Natural killer cell (primary cell): ENCODE data around the gene NR5A2. TPM values are rescaled to one million over a fixed set of nuclear protein-coding genes. Genes with fewer than 3 reads are reported as not detected.

Experiments
- ATAC-seq, 3 donors: fragments of 150-1000 bp in 2 of 3; fragments of 200-7000 bp in 1 of 3; cut with Tn5 transposase; 1 replicate in 1 of 3; 2 replicates in 2 of 3; pipeline ENCODE4 v1.10.0; 2021; ENCODE audit warnings: mild to moderate bottlenecking in 2 of 3, moderate library complexity in 2 of 3
- DNase-seq, 2 donors: peaks; one replicate each; pipeline versions ENCODE4 v3.0.0 to v3.0.0-alpha.2; 2013 to 2021; ENCODE audit warnings: mixed read lengths in 1 of 2
- H3K27ac ChIP-seq: one replicate; pipeline ENCODE4 v1.5.1; 2013; ENCODE audit warnings: mild to moderate bottlenecking, low read length
- H3K27me3 ChIP-seq: one replicate; pipeline ENCODE4 v1.6.1; 2013; ENCODE audit warnings: low read length; ENCODE audit not compliant: control insufficient read depth, insufficient read depth
- H3K36me3 ChIP-seq: one replicate; pipeline ENCODE4 v1.6.1; 2013; ENCODE audit warnings: low read length; ENCODE audit not compliant: control insufficient read depth, insufficient read depth
- H3K4me1 ChIP-seq: one replicate; pipeline ENCODE4 v1.6.1; 2013; ENCODE audit warnings: low read length; ENCODE audit not compliant: control insufficient read depth, insufficient read depth
- H3K4me3 ChIP-seq: one replicate; pipeline ENCODE4 v1.5.1; 2013; ENCODE audit warnings: low read length
- H3K9me3 ChIP-seq: one replicate; pipeline ENCODE4 v1.6.1; 2013; ENCODE audit warnings: low read length; ENCODE audit not compliant: control insufficient read depth, insufficient read depth
- H3K27ac Mint-ChIP-seq, 2 donors: one replicate each; pipeline ENCODE4 v1.8.0; 2022; ENCODE audit warnings: mild to moderate bottlenecking in 2 of 2, mixed read lengths in 2 of 2, moderate library complexity in 1 of 2
- H3K27me3 Mint-ChIP-seq, 2 donors: one replicate each; pipeline ENCODE4 v1.8.0; 2022; ENCODE audit warnings: low read depth in 2 of 2, mixed read lengths in 2 of 2
- H3K36me3 Mint-ChIP-seq: one replicate; pipeline ENCODE4 v1.8.0; 2022; ENCODE audit warnings: mixed read lengths
- H3K4me1 Mint-ChIP-seq, 2 donors: one replicate each; pipeline ENCODE4 v1.8.0; 2022; ENCODE audit warnings: mixed read lengths in 2 of 2
- H3K4me3 Mint-ChIP-seq: one replicate; pipeline ENCODE4 v1.8.0; 2022; ENCODE audit warnings: mild to moderate bottlenecking, moderate library complexity, mixed read lengths
- H3K9me3 Mint-ChIP-seq, 2 donors: one replicate each; pipeline ENCODE4 v1.8.0; 2022; ENCODE audit warnings: mixed read lengths in 2 of 2
- WGBS: methylation state at CpG from one replicate; pipeline ENCODE4 v1.1.7; 2013; ENCODE audit warnings: missing lambda C conversion rate; ENCODE audit not compliant: insufficient coverage; 5-methylcytosine and 5-hydroxymethylcytosine counted together
- intact Hi-C: fragments of 100-400 bp; cut with micrococcal nuclease; formaldehyde crosslinking; loops from one replicate; pipeline ENCODE4 v1.14.2; 2022
- total RNA-seq, 4 donors: library from RNA; stranded (reverse); fragments of 120-200 nt in 1 of 4; gene quantifications; one replicate each; pipeline versions ENCODE4 v1.2.3 to v1.2.4, GENCODE V29; 2013 to 2022
- TF ChIP-seq, protein P1 (sequence below): fragments of 200-600 bp; IDR thresholded peaks from one replicate; pipeline ENCODE4 v1.8.0; 2022; ENCODE audit warnings: antibody characterized with exemption

Gene NR5A2
- total RNA-seq, 3 donors from 2014 or later (not counting 1 experiment from before 2014, with no cell fraction given) = not detected

DNA sequence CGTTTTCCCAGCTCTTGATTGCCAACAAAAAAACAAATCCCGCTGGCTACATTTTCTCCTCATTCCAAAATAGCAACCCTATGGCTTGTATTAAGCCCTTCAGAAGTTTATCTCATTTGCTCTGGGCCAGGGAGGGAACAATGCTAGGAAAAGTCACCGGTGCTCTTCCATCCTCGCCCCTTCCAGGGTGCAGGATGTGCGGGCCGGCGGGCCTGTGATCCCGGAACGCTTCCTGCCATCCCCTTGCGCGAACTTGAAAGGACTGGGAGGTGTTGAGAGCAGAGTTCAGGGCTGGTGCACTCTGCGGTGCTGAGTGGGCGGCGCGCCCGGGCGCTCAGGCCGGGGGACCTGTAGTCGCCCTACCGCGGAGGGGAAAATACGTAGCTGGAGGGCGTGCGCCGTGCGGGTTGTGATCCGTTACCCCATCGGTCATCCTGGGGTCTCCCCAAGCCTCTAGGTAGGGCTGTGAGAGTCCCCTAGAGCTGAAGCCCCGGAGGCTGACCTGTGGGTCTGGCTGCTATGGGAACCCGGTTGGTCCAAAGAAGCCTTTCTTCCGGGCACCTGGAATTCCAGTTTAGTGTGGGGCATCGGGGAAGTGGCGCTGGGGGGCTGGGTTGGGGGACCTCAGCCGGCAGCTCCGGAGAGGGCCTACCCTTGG, 13.1 kb downstream of the NR5A2 start:
- H3K4me1 Mint-ChIP-seq = peaks cover 21 to 28% of the 10 kb centered on the region in 2 donors
- 6% methylated on average over 35 of the region's 35 CpGs for WGBS
- TF ChIP-seq, protein P1, sequence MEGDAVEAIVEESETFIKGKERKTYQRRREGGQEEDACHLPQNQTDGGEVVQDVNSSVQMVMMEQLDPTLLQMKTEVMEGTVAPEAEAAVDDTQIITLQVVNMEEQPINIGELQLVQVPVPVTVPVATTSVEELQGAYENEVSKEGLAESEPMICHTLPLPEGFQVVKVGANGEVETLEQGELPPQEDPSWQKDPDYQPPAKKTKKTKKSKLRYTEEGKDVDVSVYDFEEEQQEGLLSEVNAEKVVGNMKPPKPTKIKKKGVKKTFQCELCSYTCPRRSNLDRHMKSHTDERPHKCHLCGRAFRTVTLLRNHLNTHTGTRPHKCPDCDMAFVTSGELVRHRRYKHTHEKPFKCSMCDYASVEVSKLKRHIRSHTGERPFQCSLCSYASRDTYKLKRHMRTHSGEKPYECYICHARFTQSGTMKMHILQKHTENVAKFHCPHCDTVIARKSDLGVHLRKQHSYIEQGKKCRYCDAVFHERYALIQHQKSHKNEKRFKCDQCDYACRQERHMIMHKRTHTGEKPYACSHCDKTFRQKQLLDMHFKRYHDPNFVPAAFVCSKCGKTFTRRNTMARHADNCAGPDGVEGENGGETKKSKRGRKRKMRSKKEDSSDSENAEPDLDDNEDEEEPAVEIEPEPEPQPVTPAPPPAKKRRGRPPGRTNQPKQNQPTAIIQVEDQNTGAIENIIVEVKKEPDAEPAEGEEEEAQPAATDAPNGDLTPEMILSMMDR = no peak
- H3K36me3 ChIP-seq = no peaks in the 10 kb centered on the region
- H3K9me3 ChIP-seq = peaks cover 3% of the 10 kb centered on the region
- no peak overlapping the region for H3K27ac ChIP-seq
- intact Hi-C loops = no loop called here
- peaks cover 27% of the 10 kb centered on the region for H3K4me1 ChIP-seq
- H3K4me3 ChIP-seq = no peak overlapping the region
- peaks cover 59% of the 10 kb centered on the region for H3K27me3 ChIP-seq
- H3K4me3 Mint-ChIP-seq = peak overlapping the region; percentile 28
- no peaks in the 10 kb centered on the region for H3K9me3 Mint-ChIP-seq
- DNase-seq = no peak
- H3K27ac Mint-ChIP-seq = no peak overlapping the region
- no peak for ATAC-seq
- peaks cover 63 to 75% of the 10 kb centered on the region in 2 donors for H3K27me3 Mint-ChIP-seq
- H3K36me3 Mint-ChIP-seq = peaks cover 7% of the 10 kb centered on the region

DNA sequence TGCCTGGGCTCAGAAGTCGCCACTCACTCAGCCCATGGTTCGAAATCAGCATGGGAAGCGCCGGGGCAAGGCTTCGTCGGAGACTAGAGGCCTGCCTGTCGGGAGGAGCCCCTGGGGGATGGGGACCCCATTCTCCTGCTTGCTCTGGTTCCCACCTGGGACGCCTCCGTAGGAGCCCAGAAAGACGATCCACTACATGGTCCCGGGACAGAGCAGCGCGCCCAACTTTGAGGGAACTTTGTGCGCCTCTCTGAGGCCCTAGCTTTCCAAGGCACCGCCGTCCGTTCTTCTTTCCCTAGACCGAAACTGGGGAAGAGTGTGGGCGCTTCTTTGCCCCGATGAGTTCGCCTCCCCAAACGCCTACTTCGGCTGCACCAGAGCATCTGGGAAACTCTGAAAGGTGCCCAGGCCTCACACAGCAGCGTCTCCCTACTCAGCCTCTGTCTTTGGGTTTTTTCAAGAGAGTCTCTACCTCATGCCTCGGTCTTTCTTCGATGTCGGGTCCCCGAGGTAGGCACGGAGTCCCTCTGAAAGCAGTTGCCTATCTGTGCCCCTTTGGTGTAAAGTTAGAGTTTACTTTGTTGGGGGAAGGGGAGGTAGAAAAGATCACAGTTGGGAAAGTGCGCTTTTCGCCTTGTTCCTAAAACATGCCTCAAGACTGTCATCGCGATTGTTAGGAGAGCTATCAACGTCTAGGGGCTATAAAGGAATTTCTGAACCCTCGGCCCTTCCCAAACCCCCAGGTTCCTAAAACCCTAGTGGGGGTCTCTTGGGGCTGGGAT, 14.0 kb downstream of the NR5A2 start:
- Histone ChIP-seq H3K4me3 (no peak overlapping the region), H3K27ac (no peak overlapping the region), H3K4me1 (peaks cover 23% of the 10 kb centered on the region), H3K27me3 (peaks cover 50% of the 10 kb centered on the region), H3K36me3 (no peaks in the 10 kb centered on the region), H3K9me3 (peaks cover 3% of the 10 kb centered on the region)
- H3K4me1 Mint-ChIP-seq = peaks cover 21% of the 10 kb centered on the region in 2 donors
- DNase-seq (no peak), ATAC-seq (no peak)
- peaks cover 64 to 77% of the 10 kb centered on the region in 2 donors for H3K27me3 Mint-ChIP-seq
- no peak overlapping the region for H3K4me3 Mint-ChIP-seq
- H3K27ac Mint-ChIP-seq = no peak overlapping the region
- peaks cover 7% of the 10 kb centered on the region for H3K36me3 Mint-ChIP-seq
- no peaks in the 10 kb centered on the region for H3K9me3 Mint-ChIP-seq
- WGBS = 24% methylated on average over 35 of the region's 35 CpGs
- TF ChIP-seq, protein P1 = no peak
- intact Hi-C loops = no loop called here

DNA sequence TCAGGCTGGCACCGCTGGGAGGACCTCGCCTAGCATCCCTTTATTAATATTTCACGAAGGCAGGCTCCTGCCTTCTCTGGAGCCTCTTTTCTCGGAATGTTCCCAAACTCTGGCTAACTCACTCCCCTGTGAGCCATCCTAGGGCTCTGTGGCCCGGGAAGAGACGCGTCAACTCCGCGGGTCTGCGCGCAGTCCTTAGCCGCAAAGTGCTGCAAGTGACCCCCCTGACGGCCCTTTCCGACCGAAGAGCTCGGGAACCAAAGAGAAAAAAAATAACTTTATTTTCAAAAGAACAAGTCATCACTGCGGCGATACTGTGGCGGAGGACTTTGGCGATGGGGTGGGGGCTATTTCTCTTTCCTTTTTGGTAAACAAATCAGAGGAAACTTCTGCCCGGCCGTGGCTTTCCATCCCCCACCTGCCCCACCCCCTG, 14.6 kb downstream of the NR5A2 start:
- peaks cover 62 to 77% of the 10 kb centered on the region in 2 donors for H3K27me3 Mint-ChIP-seq
- Histone ChIP-seq H3K27ac (no peak overlapping the region), H3K36me3 (no peaks in the 10 kb centered on the region), H3K27me3 (peaks cover 46% of the 10 kb centered on the region), H3K4me1 (peaks cover 23% of the 10 kb centered on the region), H3K9me3 (peaks cover 3% of the 10 kb centered on the region), H3K4me3 (no peak overlapping the region)
- no peak overlapping the region for H3K4me3 Mint-ChIP-seq
- no peak for DNase-seq
- H3K4me1 Mint-ChIP-seq = peaks cover 21% of the 10 kb centered on the region in 2 donors
- TF ChIP-seq, protein P1 = no peak
- intact Hi-C loops = no loop called here
- H3K9me3 Mint-ChIP-seq = no peaks in the 10 kb centered on the region
- no peak for ATAC-seq
- no peak overlapping the region for H3K27ac Mint-ChIP-seq
- 9% methylated on average over 18 of the region's 22 CpGs for WGBS
- H3K36me3 Mint-ChIP-seq = peaks cover 7% of the 10 kb centered on the region
